ENCODE results near the gene C11orf21. TPM values are rescaled to one million over a fixed set of nuclear protein-coding genes. Genes with fewer than 3 reads are reported as not detected.
A peak's percentile ranks its signal among the peaks of the same experiment; 100 is the strongest.

The C11orf21 gene
- total RNA-seq, 4 donors from 2014 or later, result 1.1 to 2.8 (median 1.2) TPM

DNA sequence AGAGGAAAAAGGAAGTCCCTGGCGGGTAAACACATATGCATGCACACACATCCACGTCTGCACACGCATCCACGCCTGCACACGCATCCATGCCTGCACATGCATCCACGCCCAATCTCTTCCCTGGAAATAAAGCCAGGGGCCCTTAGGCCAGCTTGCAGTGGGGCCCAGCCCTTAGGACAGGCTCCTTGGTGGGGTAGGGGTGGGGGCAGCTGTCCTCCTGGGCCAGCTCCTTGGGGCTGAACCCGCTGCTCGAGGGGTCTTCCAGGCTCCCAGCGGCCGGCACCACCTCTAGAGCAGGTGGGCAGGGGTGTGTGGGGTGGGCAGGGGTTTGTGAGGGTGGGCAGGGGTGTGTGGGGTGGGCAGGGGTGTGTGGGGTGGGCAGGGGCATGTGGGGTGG lies 1.9 kb downstream of the C11orf21 start:
- ATAC-seq (ENCODE audit: low FRiP score) (no peak), DNase-seq (ENCODE audit: low spot score) (no peak)
- TF ChIP-seq CTCF (IDR thresholded peaks at IDR 0.05), result no peak

- TF ChIP-seq CTCF (IDR thresholded peaks at IDR 0.05), result no peak
- ATAC-seq (ENCODE audit: low FRiP score) (no peak), DNase-seq (ENCODE audit: low spot score) (peak; percentile 21)
Observed at GRCh38 chr11:2298795-2299761, 2.6 kb downstream of the C11orf21 start.

GRCh38 chr11:2298131-2298794 lies 3.5 kb downstream of the C11orf21 start:
- TF ChIP-seq CTCF (IDR thresholded peaks at IDR 0.05), result no peak
- DNase-seq (ENCODE audit: low spot score) (peak; percentile 11), ATAC-seq (ENCODE audit: low FRiP score) (no peak)

- ATAC-seq (ENCODE audit: low FRiP score) (no peak), DNase-seq (ENCODE audit: low spot score) (no peak)
- no peak for TF ChIP-seq CTCF (IDR thresholded peaks at IDR 0.05)
Observed at GRCh38 chr11:2297623-2298030, 4.1 kb downstream of the C11orf21 start.

GRCh38 chr11:2296913-2297622 lies 4.7 kb downstream of the C11orf21 start:
- no peak for TF ChIP-seq CTCF (IDR thresholded peaks at IDR 0.05)
- DNase-seq (ENCODE audit: low spot score) (peak; percentile 18), ATAC-seq (ENCODE audit: low FRiP score) (no peak)

DNA sequence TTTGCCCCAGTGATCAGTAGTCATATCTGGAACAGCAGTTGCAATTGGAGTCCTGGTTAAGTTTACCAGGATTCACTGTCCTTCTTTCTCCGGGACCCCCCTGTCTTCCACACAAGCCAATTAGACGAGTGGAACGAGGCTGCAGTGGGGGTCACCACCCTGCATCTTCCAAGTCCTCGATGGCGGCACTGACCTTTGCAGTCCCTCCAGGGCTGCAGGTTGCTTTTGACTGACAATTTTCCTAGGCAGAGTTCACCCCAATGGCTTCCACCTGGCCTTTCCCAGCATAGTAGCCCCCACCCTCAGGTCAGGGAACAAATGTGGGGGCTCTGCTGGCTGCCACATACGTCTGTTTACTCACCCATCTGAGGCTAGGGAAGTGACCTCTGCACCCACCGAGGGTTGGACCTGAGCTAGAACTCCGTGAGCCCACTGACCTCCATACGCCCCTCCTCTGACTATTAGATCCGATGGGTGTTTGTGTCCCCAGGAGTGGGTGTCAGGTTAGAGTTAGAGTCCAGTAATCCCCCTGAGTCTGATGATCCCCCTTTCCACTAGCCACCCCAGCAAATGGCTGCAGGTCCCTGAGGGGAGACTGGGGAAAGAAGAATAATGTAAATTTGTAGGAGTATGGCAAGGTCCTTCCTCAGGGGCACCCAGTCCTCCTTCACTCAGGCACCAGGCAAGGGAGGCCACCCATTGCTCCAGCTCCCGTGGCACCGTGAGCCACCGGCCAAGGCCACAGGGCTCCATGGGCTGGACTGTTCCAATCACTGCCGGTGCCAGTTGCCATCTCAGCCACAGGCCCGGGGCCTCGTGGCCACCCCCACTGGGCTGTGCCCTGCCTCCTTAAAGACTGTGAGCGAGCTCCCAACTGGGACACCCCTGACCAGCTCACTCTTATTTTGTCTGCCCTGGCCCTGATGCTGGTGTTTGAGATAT lies 5.5 kb downstream of the C11orf21 start:
- no peak for ATAC-seq (ENCODE audit: low FRiP score)
- peak; percentile 11 for DNase-seq (ENCODE audit: low spot score)
- no peak for TF ChIP-seq CTCF (IDR thresholded peaks at IDR 0.05)

All from omental fat pad (tissue), 4 donors.